ENCODE results near the gene KANK2.
A peak's percentile ranks its signal among the peaks of the same experiment; 100 is the strongest.

KANK2 gene

GRCh38 chr19:11208561-11209471, 11.5 kb upstream of the KANK2 start:
- DNase-seq (ENCODE audit: low spot score) (no peak), ATAC-seq (ENCODE audit: low read depth) (no peak)
- Histone ChIP-seq H3K4me3 (ENCODE audit: severe bottlenecking) (no peak overlapping the region), H3K36me3 (ENCODE audit: low read depth) (peaks cover 6% of the 10 kb centered on the region), H3K27me3 (ENCODE audit: insufficient read depth, poor library complexity, severe bottlenecking) (no peaks in the 10 kb centered on the region), H3K4me1 (ENCODE audit: insufficient read depth, poor library complexity, severe bottlenecking) (peaks cover under 1% of the 10 kb centered on the region), H3K9me3 (ENCODE audit: severe bottlenecking) (no peaks in the 10 kb centered on the region), H3K27ac (ENCODE audit: poor library complexity, severe bottlenecking) (no peak overlapping the region)
- no peak for TF ChIP-seq CTCF (IDR thresholded peaks at IDR 0.05; ENCODE audit: poor library complexity, severe bottlenecking)

- H3K27ac ChIP-seq (ENCODE audit: poor library complexity, severe bottlenecking) = no peak overlapping the region
- H3K27me3 ChIP-seq (ENCODE audit: insufficient read depth, poor library complexity, severe bottlenecking) = no peaks in the 10 kb centered on the region
- ATAC-seq (ENCODE audit: low read depth) (no peak), DNase-seq (ENCODE audit: low spot score) (no peak)
- peaks cover 5% of the 10 kb centered on the region for H3K4me1 ChIP-seq (ENCODE audit: insufficient read depth, poor library complexity, severe bottlenecking)
- no peak for TF ChIP-seq CTCF (IDR thresholded peaks at IDR 0.05; ENCODE audit: poor library complexity, severe bottlenecking)
- no peak overlapping the region for H3K4me3 ChIP-seq (ENCODE audit: severe bottlenecking)
- no peaks in the 10 kb centered on the region; the same call in 1 of the 2 replicates for H3K36me3 ChIP-seq (ENCODE audit: low read depth)
- no peaks in the 10 kb centered on the region for H3K9me3 ChIP-seq (ENCODE audit: severe bottlenecking)
Observed at GRCh38 chr19:11205939-11206570, 8.7 kb upstream of the KANK2 start.

GRCh38 chr19:11204943-11205349, 7.6 kb upstream of the KANK2 start:
- Histone ChIP-seq H3K4me3 (ENCODE audit: severe bottlenecking) (no peak overlapping the region), H3K27ac (ENCODE audit: poor library complexity, severe bottlenecking) (no peak overlapping the region), H3K9me3 (ENCODE audit: severe bottlenecking) (no peaks in the 10 kb centered on the region), H3K27me3 (ENCODE audit: insufficient read depth, poor library complexity, severe bottlenecking) (no peaks in the 10 kb centered on the region), H3K4me1 (ENCODE audit: insufficient read depth, poor library complexity, severe bottlenecking) (peaks cover 5% of the 10 kb centered on the region), H3K36me3 (ENCODE audit: low read depth) (no peaks in the 10 kb centered on the region; the same call in 1 of the 2 replicates)
- TF ChIP-seq CTCF (IDR thresholded peaks at IDR 0.05; ENCODE audit: poor library complexity, severe bottlenecking) = no peak
- DNase-seq (ENCODE audit: low spot score) = no peak
- ATAC-seq (ENCODE audit: low read depth) = no peak

- Histone ChIP-seq H3K4me3 (ENCODE audit: severe bottlenecking) (no peak overlapping the region), H3K36me3 (ENCODE audit: low read depth) (no peaks in the 10 kb centered on the region; the same call in 1 of the 2 replicates), H3K9me3 (ENCODE audit: severe bottlenecking) (no peaks in the 10 kb centered on the region), H3K27me3 (ENCODE audit: insufficient read depth, poor library complexity, severe bottlenecking) (no peaks in the 10 kb centered on the region), H3K4me1 (ENCODE audit: insufficient read depth, poor library complexity, severe bottlenecking) (peaks cover 5% of the 10 kb centered on the region), H3K27ac (ENCODE audit: poor library complexity, severe bottlenecking) (no peak overlapping the region)
- ATAC-seq (ENCODE audit: low read depth) = no peak
- TF ChIP-seq CTCF (IDR thresholded peaks at IDR 0.05; ENCODE audit: poor library complexity, severe bottlenecking) = peak; percentile 57
- no peak for DNase-seq (ENCODE audit: low spot score)
Observed at GRCh38 chr19:11204076-11204602, 6.8 kb upstream of the KANK2 start.
